ENCODE measurements around the gene ANKRD13D. TPM values are rescaled to one million over a fixed set of nuclear protein-coding genes. Genes with fewer than 3 reads are reported as not detected.

ANKRD13D gene
- total RNA-seq, 1 donor from 2014 or later, result 40.8 TPM

- no peaks in the 10 kb centered on the region for H3K36me3 Mint-ChIP-seq (ENCODE audit: low read depth, unreplicated experiment)
- DNase-seq (ENCODE audit: low read depth), result no peak
- H3K79me2 ChIP-seq (ENCODE audit: insufficient read depth, low read length), result no peaks in the 10 kb centered on the region
- no peaks in the 10 kb centered on the region for H3K4me1 ChIP-seq (ENCODE audit: insufficient read depth, low read length)
- no peaks in the 10 kb centered on the region for H3K9me3 ChIP-seq (ENCODE audit: insufficient read depth, low read depth, low read length)
- no peak overlapping the region for H3K4me2 ChIP-seq (ENCODE audit: low read length)
- H3K36me3 ChIP-seq (ENCODE audit: insufficient read depth, low read length), result no peaks in the 10 kb centered on the region
- no peaks in the 10 kb centered on the region for H3K27me3 Mint-ChIP-seq (ENCODE audit: low read depth, unreplicated experiment)
- H3K27ac ChIP-seq (ENCODE audit: low read depth, low read length), result no peak overlapping the region
- no peak for TF ChIP-seq EZH2 (IDR thresholded peaks at IDR 0.05; ENCODE audit: insufficient read depth, low read length)
- no peak for TF ChIP-seq CTCF (IDR thresholded peaks at IDR 0.05; ENCODE audit: insufficient read depth, low read depth, low read length)
- no peaks in the 10 kb centered on the region for H3K27me3 ChIP-seq (ENCODE audit: insufficient read depth, low read length)
- H3K4me1 Mint-ChIP-seq (ENCODE audit: low read depth, unreplicated experiment), result no peaks in the 10 kb centered on the region
- no peak overlapping the region for H3K4me3 ChIP-seq (ENCODE audit: insufficient read depth, low read depth, low read length)
- no peaks in the 10 kb centered on the region for H4K20me1 ChIP-seq (ENCODE audit: insufficient read depth, low read length)
- no peak overlapping the region for H3K27ac Mint-ChIP-seq (ENCODE audit: unreplicated experiment)
- no peak overlapping the region for H2AFZ ChIP-seq (ENCODE audit: low read depth, low read length)
- no peak for FAIRE-seq
- no peak overlapping the region for H3K4me3 Mint-ChIP-seq (ENCODE audit: unreplicated experiment)
- H3K9me3 Mint-ChIP-seq (ENCODE audit: unreplicated experiment), result no peaks in the 10 kb centered on the region
- H3K9ac ChIP-seq (ENCODE audit: low read length), result no peak overlapping the region
Measured at GRCh38 chr11:67337257-67337656, 48.2 kb downstream of the ANKRD13D start.

GRCh38 chr11:67344264-67344663, 55.2 kb downstream of the ANKRD13D start:
- Mint-ChIP-seq H3K27me3 (ENCODE audit: low read depth, unreplicated experiment) (no peaks in the 10 kb centered on the region), H3K4me1 (ENCODE audit: low read depth, unreplicated experiment) (peaks cover 11% of the 10 kb centered on the region), H3K36me3 (ENCODE audit: low read depth, unreplicated experiment) (no peaks in the 10 kb centered on the region), H3K27ac (ENCODE audit: unreplicated experiment) (no peak overlapping the region), H3K4me3 (ENCODE audit: unreplicated experiment) (no peak overlapping the region), H3K9me3 (ENCODE audit: unreplicated experiment) (no peaks in the 10 kb centered on the region)
- Histone ChIP-seq H3K4me3 (ENCODE audit: insufficient read depth, low read depth, low read length) (no peak overlapping the region), H3K27ac (ENCODE audit: low read depth, low read length) (no peak overlapping the region), H3K9ac (ENCODE audit: low read length) (no peak overlapping the region), H4K20me1 (ENCODE audit: insufficient read depth, low read length) (peaks cover 5% of the 10 kb centered on the region), H3K4me2 (ENCODE audit: low read length) (no peak overlapping the region), H3K79me2 (ENCODE audit: insufficient read depth, low read length) (no peaks in the 10 kb centered on the region), H2AFZ (ENCODE audit: low read depth, low read length) (no peak overlapping the region), H3K9me3 (ENCODE audit: insufficient read depth, low read depth, low read length) (no peaks in the 10 kb centered on the region), H3K36me3 (ENCODE audit: insufficient read depth, low read length) (no peaks in the 10 kb centered on the region), H3K4me1 (ENCODE audit: insufficient read depth, low read length) (peaks cover 17% of the 10 kb centered on the region), H3K27me3 (ENCODE audit: insufficient read depth, low read length) (no peaks in the 10 kb centered on the region)
- no peak for TF ChIP-seq CTCF (IDR thresholded peaks at IDR 0.05; ENCODE audit: insufficient read depth, low read depth, low read length)
- TF ChIP-seq EZH2 (IDR thresholded peaks at IDR 0.05; ENCODE audit: insufficient read depth, low read length), result no peak
- DNase-seq (ENCODE audit: low read depth), result no peak
- FAIRE-seq, result no peak

DNA sequence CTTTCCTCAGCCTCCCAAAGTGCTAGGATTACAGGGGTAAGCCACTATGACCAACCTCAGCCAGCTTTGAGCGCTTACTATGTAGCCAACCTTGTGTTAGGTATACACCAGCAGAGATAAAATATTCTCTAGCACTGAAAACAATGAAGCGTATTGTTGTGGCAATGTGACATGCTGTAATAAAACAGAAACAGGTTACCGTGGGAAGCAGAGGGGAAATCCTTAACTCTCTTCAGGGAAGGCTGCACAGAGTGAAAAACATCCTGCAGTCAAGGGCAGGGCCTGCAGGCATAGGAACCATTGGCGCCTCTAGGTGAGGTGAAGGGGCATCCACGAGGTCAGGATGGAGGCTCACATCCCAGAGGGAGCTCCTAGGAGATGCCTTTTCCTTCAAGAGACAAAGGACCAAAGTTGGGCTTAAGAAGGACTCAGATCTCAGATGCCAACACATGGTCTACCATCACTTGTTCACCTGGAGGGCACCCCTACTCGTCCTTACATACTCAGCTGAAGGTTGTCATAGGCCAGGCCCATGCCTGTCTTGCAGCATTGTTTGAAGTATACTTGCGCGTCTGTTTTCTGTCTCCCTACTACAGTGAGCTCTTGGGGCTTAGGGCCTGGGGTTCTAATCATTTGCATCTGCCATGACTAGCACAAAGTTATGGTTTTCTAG, 56.3 kb downstream of the ANKRD13D start:
- no peaks in the 10 kb centered on the region for H3K79me2 ChIP-seq (ENCODE audit: insufficient read depth, low read length)
- H3K27ac ChIP-seq (ENCODE audit: low read depth, low read length), result no peak overlapping the region
- FAIRE-seq (no peak), DNase-seq (ENCODE audit: low read depth) (no peak)
- H3K4me2 ChIP-seq (ENCODE audit: low read length), result no peak overlapping the region
- no peak for TF ChIP-seq EZH2 (IDR thresholded peaks at IDR 0.05; ENCODE audit: insufficient read depth, low read length)
- no peak for TF ChIP-seq CTCF (IDR thresholded peaks at IDR 0.05; ENCODE audit: insufficient read depth, low read depth, low read length)
- no peak overlapping the region for H3K4me3 ChIP-seq (ENCODE audit: insufficient read depth, low read depth, low read length)
- no peak overlapping the region for H2AFZ ChIP-seq (ENCODE audit: low read depth, low read length)
- no peak overlapping the region for H3K4me3 Mint-ChIP-seq (ENCODE audit: unreplicated experiment)
- no peaks in the 10 kb centered on the region for H3K27me3 ChIP-seq (ENCODE audit: insufficient read depth, low read length)
- H3K27ac Mint-ChIP-seq (ENCODE audit: unreplicated experiment), result no peak overlapping the region
- no peaks in the 10 kb centered on the region for H3K36me3 Mint-ChIP-seq (ENCODE audit: low read depth, unreplicated experiment)
- no peaks in the 10 kb centered on the region for H3K36me3 ChIP-seq (ENCODE audit: insufficient read depth, low read length)
- no peaks in the 10 kb centered on the region for H3K9me3 ChIP-seq (ENCODE audit: insufficient read depth, low read depth, low read length)
- no peaks in the 10 kb centered on the region for H3K27me3 Mint-ChIP-seq (ENCODE audit: low read depth, unreplicated experiment)
- H3K9me3 Mint-ChIP-seq (ENCODE audit: unreplicated experiment), result no peaks in the 10 kb centered on the region
- peaks cover 17% of the 10 kb centered on the region for H3K4me1 Mint-ChIP-seq (ENCODE audit: low read depth, unreplicated experiment)
- peaks cover 17% of the 10 kb centered on the region for H3K4me1 ChIP-seq (ENCODE audit: insufficient read depth, low read length)
- peaks cover 13% of the 10 kb centered on the region for H4K20me1 ChIP-seq (ENCODE audit: insufficient read depth, low read length)
- no peak overlapping the region for H3K9ac ChIP-seq (ENCODE audit: low read length)

All from astrocyte (in vitro differentiated cells and primary cell).